CD4-positive, alpha-beta T cell treated with Interleukin-1 beta for 1 hour (primary cell): Measurements from ENCODE around the gene TPD52L1.
"Not testable (repeated sequence)": the region's sequence is repeated elsewhere in the genome, so short reads cannot be mapped to it uniquely, and the experiment has no call there.

ENCODE experiments used
- DNase-seq, 2 donors: peaks; one replicate each; pipeline ENCODE4 v3.0.0-alpha.2; 2020 to 2022

TPD52L1 gene

GRCh38 chr6:125153391-125154117 lies at the start of gene TPD52L1:
TPD52L1 (plus strand) TSS chr6:125153773; CDS start chr6:125153952, 179 bp downstream.
- peak; percentile 48 to 51 for DNase-seq

- no peak for DNase-seq
Observed at GRCh38 chr6:125104425-125104824, 49.1 kb upstream of the TPD52L1 start.

- no peak for DNase-seq
Observed at GRCh38 chr6:125107048-125107447, 46.5 kb upstream of the TPD52L1 start.

- DNase-seq = no peak
Observed at GRCh38 chr6:125107896-125108295, 45.7 kb upstream of the TPD52L1 start.

- no peak for DNase-seq
Observed at GRCh38 chr6:125110056-125110455, 43.5 kb upstream of the TPD52L1 start.

- DNase-seq = no peak
Observed at GRCh38 chr6:125111219-125111983, 42.2 kb upstream of the TPD52L1 start.

GRCh38 chr6:125112934-125113333 lies 40.6 kb upstream of the TPD52L1 start:
- DNase-seq = no peak

GRCh38 chr6:125114248-125114858 lies 39.2 kb upstream of the TPD52L1 start:
- DNase-seq = peak; percentile 16 to 48

GRCh38 chr6:125116170-125116569 lies 37.4 kb upstream of the TPD52L1 start:
- no peak for DNase-seq

GRCh38 chr6:125116710-125117109 lies 36.9 kb upstream of the TPD52L1 start:
- no peak for DNase-seq

GRCh38 chr6:125117818-125118217 lies 35.8 kb upstream of the TPD52L1 start:
- DNase-seq = no peak

GRCh38 chr6:125120054-125120590 lies 33.5 kb upstream of the TPD52L1 start:
- DNase-seq = no peak

- DNase-seq = no peak
Observed at GRCh38 chr6:125121894-125122293, 31.7 kb upstream of the TPD52L1 start.

GRCh38 chr6:125123051-125123450 lies 30.5 kb upstream of the TPD52L1 start:
- DNase-seq = no peak

GRCh38 chr6:125123468-125124048 lies 30.0 kb upstream of the TPD52L1 start:
- no peak for DNase-seq

GRCh38 chr6:125124049-125124669 lies 29.4 kb upstream of the TPD52L1 start:
- no peak for DNase-seq

- DNase-seq = not testable (repeated sequence)
Observed at GRCh38 chr6:125125856-125126255, 27.7 kb upstream of the TPD52L1 start.

GRCh38 chr6:125129354-125129753 lies 24.2 kb upstream of the TPD52L1 start:
- no peak for DNase-seq

GRCh38 chr6:125132058-125132457 lies 21.5 kb upstream of the TPD52L1 start:
- no peak for DNase-seq

GRCh38 chr6:125136378-125136777 lies 17.2 kb upstream of the TPD52L1 start:
- no peak for DNase-seq

GRCh38 chr6:125138083-125138482 lies 15.5 kb upstream of the TPD52L1 start:
- no peak for DNase-seq

- DNase-seq = no peak
Observed at GRCh38 chr6:125140808-125141207, 12.8 kb upstream of the TPD52L1 start.

- no peak for DNase-seq
Observed at GRCh38 chr6:125142618-125143017, 11.0 kb upstream of the TPD52L1 start.
